GM13977 (cell line): ENCODE data around the gene HOXB7.
A peak's percentile ranks its signal among the peaks of the same experiment; 100 is the strongest.

Experiments used
- DNase-seq: peaks from one replicate; pipeline ENCODE4 v3.0.0; 2012; ENCODE audit warnings: low spot score
- CTCF ChIP-seq: IDR thresholded peaks from 2 replicates; pipeline ENCODE4 v1.5.1; 2012; ENCODE audit warnings: mild to moderate bottlenecking, control low read depth; ENCODE audit not compliant: insufficient read depth; ENCODE audit errors: extremely low read depth, missing control alignments
- in situ Hi-C: fragments of 300-500 bp; cut with MboI; formaldehyde crosslinking; loops from one replicate; pipeline ENCODE4 v1.12.0; 2022; ENCODE audit warnings: low sequenced_read_pairs, low pct_unique_long_range_greater_than_20kb, mixed read lengths, inconsistent platforms; ENCODE audit not compliant: unreplicated experiment

The HOXB7 gene

GRCh38 chr17:48627623-48628521 is 17.1 kb upstream of the HOXB7 start:
- no peak for TF ChIP-seq CTCF
- DNase-seq, result no peak
- in situ Hi-C loops, result no loop called here

GRCh38 chr17:48627118-48627597 is 16.3 kb upstream of the HOXB7 start:
- TF ChIP-seq CTCF, result no peak
- no peak for DNase-seq
- in situ Hi-C loops, result no loop called here

GRCh38 chr17:48626245-48627117 is 15.7 kb upstream of the HOXB7 start, which contains the start of gene HOXB9:
HOXB9 (minus strand) TSS chr17:48626358; CDS start chr17:48626269, 89 bp downstream.
- no peak for DNase-seq

GRCh38 chr17:48625495-48626244 is 14.9 kb upstream of the HOXB7 start:
- TF ChIP-seq CTCF, result no peak
- in situ Hi-C loops, result no loop called here
- DNase-seq, result peak; percentile 84

More at GRCh38 chr17:48626245-48627117, 15.7 kb upstream of the HOXB7 start, which contains the start of gene HOXB9:
- in situ Hi-C loops, result no loop called here
- no peak for TF ChIP-seq CTCF

GRCh38 chr17:48624544-48625494 is 14.0 kb upstream of the HOXB7 start:
- in situ Hi-C loops, result no loop called here
- TF ChIP-seq CTCF, result no peak
- DNase-seq, result peak; percentile 64
